GM12878 (cell line): ENCODE data around the gene MACROD2. TPM values are rescaled to one million over a fixed set of nuclear protein-coding genes. Genes with fewer than 3 reads are reported as not detected.

ENCODE experiments used
- ATAC-seq: fragments of 200-7000 bp; cut with Tn5 transposase; 3 replicates; pipeline ENCODE4 v1.9.1; 2020; ENCODE audit warnings: mild to moderate bottlenecking, moderate library complexity
- BruUV-seq: library from RNA; stranded (reverse); fragments of 400-500 nt; replicated peaks from 2 replicates; lab custom pipeline; 2021; lab: Mats Ljungman, UMichigan
- CTCF ChIA-PET: fragments of 300-600 bp; sonication (Branson Sonifier 250); formaldehyde crosslinking; extraction: SDS; loops from one replicate; lab custom pipeline; 2021; ENCODE audit warnings: inconsistent platforms; lab: Yijun Ruan, JAX
- POLR2A ChIA-PET: fragments of 350-600 bp; formaldehyde crosslinking; extraction: SDS; loops from one replicate; lab custom pipeline; 2021; ENCODE audit warnings: inconsistent platforms; lab: Charles Lee
- RAD21 ChIA-PET: fragments of 300-600 bp; sonication (Branson Sonifier 250); formaldehyde crosslinking; loops from one replicate; lab custom pipeline; 2023; ENCODE audit warnings: antibody characterized with exemption; ENCODE audit not compliant: unreplicated experiment; lab: Charles Lee
- SMC1A ChIA-PET: fragments of 300-600 bp; sonication (Branson Sonifier 250); formaldehyde crosslinking; loops from one replicate; lab custom pipeline; 2023; ENCODE audit not compliant: unreplicated experiment, uncharacterized antibody; lab: Charles Lee
- DNase-seq: peaks from one replicate; pipeline ENCODE4 v3.0.0-alpha.2; 2011; ENCODE audit warnings: low read depth, low spot score
- FAIRE-seq: peaks from 3 replicates; lab custom pipeline; 2011; peaks lifted over from hg19 to GRCh38; lab: Jason Lieb, UNC
- H2AFZ ChIP-seq: 2 replicates; pipeline ENCODE4 v1.6.0; 2011; ENCODE audit warnings: low read depth, low read length, control low read depth; ENCODE audit not compliant: control insufficient read depth
- H3K27ac ChIP-seq: 2 replicates; pipeline ENCODE4 v1.5.1; 2011; ENCODE audit warnings: control low read depth; ENCODE audit not compliant: control insufficient read depth, insufficient read depth
- H3K27me3 ChIP-seq, 2 experiments: replicated peaks in 1 of 2; 2 replicates each; pipeline versions ENCODE4 v1.6.0 to v1.6.1; 2011; ENCODE audit warnings: low read length in 1 of 2; ENCODE audit not compliant: control insufficient read depth in 2 of 2, insufficient read depth in 2 of 2
- H3K36me3 ChIP-seq, 2 experiments: 2 replicates each; pipeline ENCODE4 v1.5.1; 2011; ENCODE audit warnings: low read length in 1 of 2; ENCODE audit not compliant: control insufficient read depth in 2 of 2, insufficient read depth in 2 of 2
- H3K4me1 ChIP-seq: 2 replicates; pipeline ENCODE4 v1.6.1; 2011; ENCODE audit warnings: mild to moderate bottlenecking, low read length, moderate library complexity, mixed read lengths; ENCODE audit not compliant: control insufficient read depth, insufficient read depth
- H3K4me2 ChIP-seq: 2 replicates; pipeline ENCODE4 v1.6.0; 2011; ENCODE audit warnings: control low read depth; ENCODE audit not compliant: control insufficient read depth, insufficient read depth
- H3K4me3 ChIP-seq: fragments of 200-600 bp; sonication (generic); 2 replicates; pipeline ENCODE4 v1.5.1; 2016
- H3K79me2 ChIP-seq: 2 replicates; pipeline ENCODE4 v1.6.0; 2011; ENCODE audit warnings: low read length; ENCODE audit not compliant: control insufficient read depth, insufficient read depth
- H3K9ac ChIP-seq: 2 replicates; pipeline ENCODE4 v1.8.0; 2011; ENCODE audit warnings: low read length, control low read depth, mixed read lengths; ENCODE audit not compliant: control insufficient read depth, insufficient read depth
- H3K9me3 ChIP-seq: replicated peaks from 3 replicates; pipeline ENCODE4 v1.5.1; 2011; ENCODE audit warnings: mild to moderate bottlenecking, low read length; ENCODE audit not compliant: control insufficient read depth, insufficient read depth
- H4K20me1 ChIP-seq: 2 replicates; pipeline ENCODE4 v1.6.0; 2011; ENCODE audit not compliant: control insufficient read depth, insufficient read depth
- CEBPB ChIP-seq, 2 experiments: fragments of 150-350 bp in 1 of 2; IDR thresholded peaks; 2 replicates each; pipeline ENCODE4 v1.6.1; 2012 to 2014; ENCODE audit warnings: low read depth in 2 of 2, low read length in 2 of 2, borderline replicate concordance in 1 of 2, inconsistent platforms in 1 of 2
- EP300 ChIP-seq, 2 experiments: fragments of 150-350 bp in 1 of 2; IDR thresholded peaks; 2 replicates each; pipeline ENCODE4 v1.6.1; 2011 to 2012; ENCODE audit warnings: low read depth in 2 of 2, low read length in 2 of 2, borderline replicate concordance in 1 of 2, improper control_type of control experiment in 1 of 2, inconsistent platforms in 1 of 2; ENCODE audit not compliant: control insufficient read depth in 1 of 2
- IKZF2 ChIP-seq, 2 experiments: fragments of 450-650 bp; IDR thresholded peaks; 2 replicates each; pipeline ENCODE4 v1.6.1; 2017; ENCODE audit warnings: mild to moderate bottlenecking in 2 of 2, moderate library complexity in 2 of 2
- JUNB ChIP-seq: IDR thresholded peaks from 2 replicates; pipeline ENCODE4 v1.6.1; 2016; ENCODE audit warnings: antibody characterized with exemption, mild to moderate bottlenecking
- NFYA ChIP-seq: IDR thresholded peaks from 2 replicates; pipeline ENCODE4 v1.6.1; 2011; ENCODE audit warnings: low read depth, mild to moderate bottlenecking, low read length, improper control_type of control experiment, borderline replicate concordance
- PAX5 ChIP-seq: IDR thresholded peaks from 2 replicates; pipeline ENCODE4 v1.6.1; 2011; ENCODE audit warnings: low read depth, low read length, borderline replicate concordance
- RAD21 ChIP-seq: IDR thresholded peaks from 2 replicates; pipeline ENCODE4 v1.6.1; 2011; ENCODE audit warnings: mild to moderate bottlenecking, low read depth, low read length, moderate library complexity; ENCODE audit not compliant: insufficient read depth
- RUNX3 ChIP-seq: IDR thresholded peaks from 2 replicates; pipeline ENCODE4 v1.6.1; 2012; ENCODE audit warnings: low read length, inconsistent platforms
- SMAD1 ChIP-seq: fragments of 450-650 bp; IDR thresholded peaks from 2 replicates; pipeline ENCODE4 v1.6.1; 2018; ENCODE audit warnings: mild to moderate bottlenecking, low read depth; ENCODE audit not compliant: partially characterized antibody
- SUPT20H ChIP-seq: IDR thresholded peaks from 2 replicates; pipeline ENCODE4 v1.6.1; 2011; ENCODE audit warnings: low read depth, mild to moderate bottlenecking, low read length, moderate library complexity, borderline replicate concordance; ENCODE audit not compliant: control insufficient read depth
- SUZ12 ChIP-seq: fragments of 200-600 bp; sonication (generic); IDR thresholded peaks from one replicate; pipeline ENCODE4 v1.6.1; 2018; ENCODE audit warnings: antibody characterized with exemption, mild to moderate bottlenecking; ENCODE audit not compliant: unreplicated experiment
- ZBED1 ChIP-seq: IDR thresholded peaks from 2 replicates; pipeline ENCODE4 v1.6.1; 2016; ENCODE audit warnings: borderline replicate concordance
- ZNF622 ChIP-seq: fragments of 450-650 bp; IDR thresholded peaks from 2 replicates; pipeline ENCODE4 v1.6.1; 2017; ENCODE audit warnings: mild to moderate bottlenecking, inconsistent platforms
- WGBS: methylation state at CpG from one replicate; pipeline ENCODE4 v1.1.6; 2016; ENCODE audit warnings: low lambda C conversion rate; ENCODE audit not compliant: insufficient replicate concordance, insufficient coverage; ENCODE audit errors: missing lambda C conversion rate; 5-methylcytosine and 5-hydroxymethylcytosine counted together
- in situ Hi-C: fragments of 300-500 bp; cut with MboI; formaldehyde crosslinking; loops from 9 replicates; pipeline ENCODE4 v1.14.3; 2018; ENCODE audit warnings: mixed read lengths
- intact Hi-C: fragments of 100-400 bp; cut with micrococcal nuclease; formaldehyde crosslinking; loops from one replicate; pipeline ENCODE4 v1.14.2; 2022; ENCODE audit not compliant: unreplicated experiment
- polyA plus RNA-seq, 11 experiments: library from polyadenylated mRNA; depleted of rRNA in 4 of 11; unstranded in 6 of 11; stranded (reverse) in 5 of 11; fragments of >200 nt; fragmentation: Nextera tagmentation in 4 of 11; fragmentation: Illumina TruSeq in 1 of 11; extraction: Ambion mirVana in 4 of 11; extraction: Trizol in 1 of 11; gene quantifications; 1 replicate in 1 of 11; 2 replicates in 10 of 11; pipeline versions ENCODE4 v1.2.1 to v1.2.3, GENCODE V29; 2011 to 2016; ENCODE audit warnings: inconsistent platforms in 2 of 11, missing spikeins in 2 of 11, low read depth in 1 of 11
- total RNA-seq, 4 experiments: library from RNA; depleted of rRNA in 3 of 4; stranded (reverse); fragments of >200 nt in 3 of 4; fragmentation: Illumina TruSeq in 1 of 4; extraction: Trizol in 1 of 4; gene quantifications; 2 replicates each; pipeline versions ENCODE4 v1.2.1 to v1.2.3, GENCODE V29; 2013 to 2021
- TF ChIP-seq, protein P1 (sequence below): fragments of 450-650 bp; conservative IDR thresholded peaks from 2 replicates; pipeline ENCODE4 v1.6.1; 2017; ENCODE audit warnings: mild to moderate bottlenecking, moderate library complexity
- TF ChIP-seq, protein P2 (sequence below): fragments of 450-650 bp; IDR thresholded peaks from 2 replicates; pipeline ENCODE4 v1.6.1; 2017; ENCODE audit warnings: low read depth, mild to moderate bottlenecking, moderate library complexity
- TF ChIP-seq, protein P3 (sequence below): fragments of 450-650 bp; formaldehyde crosslinking; IDR thresholded peaks from 2 replicates; pipeline ENCODE4 v1.4.0; 2022; ENCODE audit warnings: mild to moderate bottlenecking, moderate library complexity

MACROD2 gene
- total and polyA plus RNA-seq, 10 of the 15 experiments (the other 5 are each of a cell fraction or from before 2014, with no cell fraction given): 1.1 to 21.5 (median 2.2) TPM

DNA sequence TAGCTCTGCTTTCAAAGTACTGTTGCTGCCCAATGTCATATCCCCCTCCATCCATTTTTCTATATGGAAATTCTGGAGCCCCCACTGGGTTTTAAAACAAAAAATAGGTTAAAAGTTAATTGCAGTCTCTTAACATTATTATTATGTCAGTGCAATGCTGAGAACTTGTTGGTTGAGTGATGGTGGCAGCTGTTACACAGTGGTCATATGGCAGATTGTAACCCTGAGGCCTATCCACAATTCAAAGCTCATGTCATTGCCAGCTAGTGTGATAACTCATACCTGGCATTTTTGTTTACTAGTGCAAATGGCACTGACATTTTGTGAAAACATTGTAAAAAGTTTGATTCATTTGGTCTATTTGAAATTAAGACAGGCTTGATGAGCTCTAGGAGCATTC is 647.8 kb downstream of the MACROD2 start (continued):
- no peak for TF ChIP-seq SMAD1
- no peak for TF ChIP-seq PAX5
- no peak for TF ChIP-seq ZNF622
- no peak for TF ChIP-seq JUNB
- no peak for TF ChIP-seq IKZF2 (IDR thresholded peaks at IDR 0.05)
- TF ChIP-seq EP300 (IDR thresholded peaks at IDR 0.05; ENCODE audit: borderline replicate concordance in 1 of 2, control insufficient read depth in 1 of 2, low read depth in 2 of 2, low read length in 2 of 2): no peak
- TF ChIP-seq, protein P1, sequence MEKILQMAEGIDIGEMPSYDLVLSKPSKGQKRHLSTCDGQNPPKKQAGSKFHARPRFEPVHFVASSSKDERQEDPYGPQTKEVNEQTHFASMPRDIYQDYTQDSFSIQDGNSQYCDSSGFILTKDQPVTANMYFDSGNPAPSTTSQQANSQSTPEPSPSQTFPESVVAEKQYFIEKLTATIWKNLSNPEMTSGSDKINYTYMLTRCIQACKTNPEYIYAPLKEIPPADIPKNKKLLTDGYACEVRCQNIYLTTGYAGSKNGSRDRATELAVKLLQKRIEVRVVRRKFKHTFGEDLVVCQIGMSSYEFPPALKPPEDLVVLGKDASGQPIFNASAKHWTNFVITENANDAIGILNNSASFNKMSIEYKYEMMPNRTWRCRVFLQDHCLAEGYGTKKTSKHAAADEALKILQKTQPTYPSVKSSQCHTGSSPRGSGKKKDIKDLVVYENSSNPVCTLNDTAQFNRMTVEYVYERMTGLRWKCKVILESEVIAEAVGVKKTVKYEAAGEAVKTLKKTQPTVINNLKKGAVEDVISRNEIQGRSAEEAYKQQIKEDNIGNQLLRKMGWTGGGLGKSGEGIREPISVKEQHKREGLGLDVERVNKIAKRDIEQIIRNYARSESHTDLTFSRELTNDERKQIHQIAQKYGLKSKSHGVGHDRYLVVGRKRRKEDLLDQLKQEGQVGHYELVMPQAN: no peak

DNA sequence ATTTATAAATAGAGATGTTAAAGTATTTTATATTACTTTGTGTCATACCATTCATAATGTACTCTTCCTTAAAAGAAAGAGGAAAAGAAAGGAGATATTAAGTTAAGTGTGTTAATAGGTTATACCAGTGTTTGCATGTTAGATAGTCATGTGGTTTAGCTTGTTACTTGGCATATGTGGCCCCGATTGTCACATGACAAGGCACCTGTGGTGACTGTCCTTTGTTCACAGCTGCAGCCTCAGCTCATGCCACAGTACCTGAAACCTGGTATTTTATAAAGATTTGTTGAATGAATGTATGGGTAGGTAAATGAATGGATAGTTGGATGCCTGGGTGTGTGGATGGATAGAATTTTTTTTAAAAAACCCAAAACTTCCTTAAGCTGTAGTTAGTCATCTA is 648.2 kb downstream of the MACROD2 start:
- FAIRE-seq: no peak
- TF ChIP-seq, protein P2, sequence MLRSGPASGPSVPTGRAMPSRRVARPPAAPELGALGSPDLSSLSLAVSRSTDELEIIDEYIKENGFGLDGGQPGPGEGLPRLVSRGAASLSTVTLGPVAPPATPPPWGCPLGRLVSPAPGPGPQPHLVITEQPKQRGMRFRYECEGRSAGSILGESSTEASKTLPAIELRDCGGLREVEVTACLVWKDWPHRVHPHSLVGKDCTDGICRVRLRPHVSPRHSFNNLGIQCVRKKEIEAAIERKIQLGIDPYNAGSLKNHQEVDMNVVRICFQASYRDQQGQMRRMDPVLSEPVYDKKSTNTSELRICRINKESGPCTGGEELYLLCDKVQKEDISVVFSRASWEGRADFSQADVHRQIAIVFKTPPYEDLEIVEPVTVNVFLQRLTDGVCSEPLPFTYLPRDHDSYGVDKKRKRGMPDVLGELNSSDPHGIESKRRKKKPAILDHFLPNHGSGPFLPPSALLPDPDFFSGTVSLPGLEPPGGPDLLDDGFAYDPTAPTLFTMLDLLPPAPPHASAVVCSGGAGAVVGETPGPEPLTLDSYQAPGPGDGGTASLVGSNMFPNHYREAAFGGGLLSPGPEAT: no peak
- TF ChIP-seq CEBPB (IDR thresholded peaks at IDR 0.05; ENCODE audit: borderline replicate concordance in 1 of 2, low read depth in 2 of 2, low read length in 2 of 2): no peak
- no peak for TF ChIP-seq SUZ12
- TF ChIP-seq RUNX3: no peak
- TF ChIP-seq, protein P3, sequence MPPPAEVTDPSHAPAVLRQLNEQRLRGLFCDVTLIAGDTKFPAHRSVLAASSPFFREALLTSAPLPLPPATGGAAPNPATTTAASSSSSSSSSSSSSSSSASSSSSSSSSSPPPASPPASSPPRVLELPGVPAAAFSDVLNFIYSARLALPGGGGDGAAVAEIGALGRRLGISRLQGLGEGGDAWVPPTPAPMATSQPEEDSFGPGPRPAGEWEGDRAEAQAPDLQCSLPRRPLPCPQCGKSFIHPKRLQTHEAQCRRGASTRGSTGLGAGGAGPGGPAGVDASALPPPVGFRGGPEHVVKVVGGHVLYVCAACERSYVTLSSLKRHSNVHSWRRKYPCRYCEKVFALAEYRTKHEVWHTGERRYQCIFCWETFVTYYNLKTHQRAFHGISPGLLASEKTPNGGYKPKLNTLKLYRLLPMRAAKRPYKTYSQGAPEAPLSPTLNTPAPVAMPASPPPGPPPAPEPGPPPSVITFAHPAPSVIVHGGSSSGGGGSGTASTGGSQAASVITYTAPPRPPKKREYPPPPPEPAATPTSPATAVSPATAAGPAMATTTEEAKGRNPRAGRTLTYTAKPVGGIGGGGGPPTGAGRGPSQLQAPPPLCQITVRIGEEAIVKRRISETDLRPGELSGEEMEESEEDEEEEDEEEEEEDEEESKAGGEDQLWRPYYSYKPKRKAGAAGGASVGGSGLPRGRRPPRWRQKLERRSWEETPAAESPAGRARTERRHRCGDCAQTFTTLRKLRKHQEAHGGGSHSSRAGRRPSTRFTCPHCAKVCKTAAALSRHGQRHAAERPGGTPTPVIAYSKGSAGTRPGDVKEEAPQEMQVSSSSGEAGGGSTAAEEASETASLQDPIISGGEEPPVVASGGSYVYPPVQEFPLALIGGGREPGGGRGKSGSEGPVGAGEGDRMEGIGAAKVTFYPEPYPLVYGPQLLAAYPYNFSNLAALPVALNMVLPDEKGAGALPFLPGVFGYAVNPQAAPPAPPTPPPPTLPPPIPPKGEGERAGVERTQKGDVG: no peak
- no peak for TF ChIP-seq SUPT20H
- no peak for TF ChIP-seq RAD21
- TF ChIP-seq ZNF622: no peak
- no peak for TF ChIP-seq ZBED1
- no peak for TF ChIP-seq NFYA

More for the DNA sequence above, 648.2 kb downstream of the MACROD2 start:
- no peak overlapping the region for H2AFZ ChIP-seq
- no peak overlapping the region for H3K27ac ChIP-seq
- ATAC-seq: no peak
- no peak for DNase-seq
- H3K36me3 ChIP-seq: no peaks in the 10 kb centered on the region
- ChIA-PET RAD21 (interaction anchor here (0.6 to 0.7 kb wide), 2 partner anchors 126 to 162 kb away, joined by 3 to 4 read pairs; no protein-coding TSS in a partner anchor), POLR2A (interaction anchor here (0.9 kb wide), 1 partner anchor 24 kb away, joined by 3 read pairs; no protein-coding TSS in a partner anchor), CTCF (no interaction called here), SMC1A (interaction anchor here (0.7 kb wide), 1 partner anchor 80 kb away, joined by 3 read pairs; no protein-coding TSS in a partner anchor)
- no peak overlapping the region for H3K4me2 ChIP-seq
- intact Hi-C loops (no loop called here), in situ Hi-C loops (no loop called here)
- no peak overlapping the region for H3K9ac ChIP-seq
- H3K9me3 ChIP-seq: no peaks in the 10 kb centered on the region; the same call in 2 of the 3 replicates
- H3K4me1 ChIP-seq: no peaks in the 10 kb centered on the region
- no peaks in the 10 kb centered on the region for H3K79me2 ChIP-seq
- H3K27me3 ChIP-seq: no peaks in the 10 kb centered on the region
- H4K20me1 ChIP-seq: no peaks in the 10 kb centered on the region
- WGBS: 0% methylated on average over 1 of the region's 1 CpG
- no peak overlapping the region for H3K4me3 ChIP-seq
- no TSS peak for BruUV-seq
